Lung (tissue), 12 donors: ENCODE measurements around the gene ADGRA1. TPM values are rescaled to one million over a fixed set of nuclear protein-coding genes. Genes with fewer than 3 reads are reported as not detected.

Experiments used
- ATAC-seq: fragments of 200-7000 bp; cut with Tn5 transposase; one replicate; pipeline ENCODE4 v1.9.1; 2020; ENCODE audit warnings: moderate number of reproducible peaks; ENCODE audit not compliant: insufficient read depth, low FRiP score
- DNase-seq, 3 donors: peaks; one replicate each; pipeline ENCODE4 v3.0.0-alpha.2; 2013 to 2017
- H3K27ac ChIP-seq, 2 donors: one replicate each; pipeline ENCODE4 v1.5.1; 2013; ENCODE audit warnings: mild to moderate bottlenecking in 2 of 2, moderate library complexity in 2 of 2, control low read depth in 1 of 2, inconsistent platforms in 1 of 2, low read depth in 1 of 2, low read length in 1 of 2
- H3K27me3 ChIP-seq, 3 donors: one replicate each; pipeline ENCODE4 v1.5.1; 2013; ENCODE audit warnings: low read length in 2 of 3; ENCODE audit not compliant: control insufficient read depth in 3 of 3, insufficient read depth in 3 of 3
- H3K36me3 ChIP-seq, 4 donors: one replicate each; pipeline ENCODE4 v1.5.1; 2013; ENCODE audit warnings: low read length in 4 of 4, mild to moderate bottlenecking in 1 of 4, moderate library complexity in 1 of 4; ENCODE audit not compliant: control insufficient read depth in 4 of 4, insufficient read depth in 4 of 4
- H3K4me1 ChIP-seq, 5 donors: one replicate each; pipeline ENCODE4 v1.5.1; 2013; ENCODE audit warnings: low read length in 5 of 5, mild to moderate bottlenecking in 2 of 5, moderate library complexity in 1 of 5; ENCODE audit not compliant: control insufficient read depth in 5 of 5, insufficient read depth in 5 of 5
- H3K4me3 ChIP-seq: one replicate; pipeline ENCODE4 v1.5.1; 2013; ENCODE audit warnings: mild to moderate bottlenecking, control low read depth, moderate library complexity
- H3K9ac ChIP-seq, 2 donors: one replicate each; pipeline ENCODE4 v1.5.1; 2013; ENCODE audit warnings: low read length in 2 of 2, control low read depth in 1 of 2; ENCODE audit not compliant: insufficient read depth in 1 of 2
- H3K9me3 ChIP-seq, 4 donors: one replicate each; pipeline ENCODE4 v1.5.1; 2013; ENCODE audit warnings: low read length in 3 of 4, mild to moderate bottlenecking in 1 of 4, moderate library complexity in 1 of 4; ENCODE audit not compliant: control insufficient read depth in 4 of 4, insufficient read depth in 3 of 4
- CTCF ChIP-seq: IDR thresholded peaks from 2 replicates; pipeline ENCODE4 v1.5.1; 2012; ENCODE audit warnings: mild to moderate bottlenecking; ENCODE audit errors: control extremely low read depth, extremely low read depth
- WGBS, 2 donors: extraction: QIAGEN DNeasy Blood & Tissue Kit; methylation state at CpG; one replicate each; pipeline ENCODE4 v1.1.7; 2013; 5-methylcytosine and 5-hydroxymethylcytosine counted together
- polyA plus RNA-seq, 2 donors: library from polyadenylated mRNA; stranded (reverse); fragments of 200-250 nt; gene quantifications; one replicate each; pipeline ENCODE4 v1.2.1, GENCODE V29; 2013
- total RNA-seq, 2 donors: library from RNA; depleted of rRNA in 1 of 2; stranded (reverse); fragments of >200 nt in 1 of 2; gene quantifications; one replicate each; pipeline ENCODE4 v1.2.1, GENCODE V29; 2014 to 2021
- donor health status: control.
- donor health status: control.
- donor health status: Bipolar disorder and iron deficiency.
- donor health status: healthy.
- donor health status: DM: yes; HTN: yes; CAD: no.

The ADGRA1 gene
- total and polyA plus RNA-seq, 4 donors = 0.05 to 1.3 (median 0.20) TPM

GRCh38 chr10:133179651-133180050 lies 91.9 kb downstream of the ADGRA1 start:
- no peaks in the 10 kb centered on the region for H3K27me3 ChIP-seq
- H3K9me3 ChIP-seq = peaks cover 0 to 13% (median 0%) of the 10 kb centered on the region in 4 donors
- no peak for ATAC-seq
- WGBS, 2 donors = 82 to 83% methylated on average over 25 to 26 of the region's 26 CpGs
- DNase-seq = no peak
- peaks cover 0 to 7% (median 2%) of the 10 kb centered on the region in 4 donors for H3K36me3 ChIP-seq
- no peak overlapping the region for H3K9ac ChIP-seq
- H3K27ac ChIP-seq = no peak overlapping the region
- no peak overlapping the region for H3K4me3 ChIP-seq
- H3K4me1 ChIP-seq = no peaks in the 10 kb centered on the region
- no peak for TF ChIP-seq CTCF

- peaks cover 0 to 13% (median 0%) of the 10 kb centered on the region in 4 donors for H3K9me3 ChIP-seq
- no peaks in the 10 kb centered on the region for H3K4me1 ChIP-seq
- 90 to 92% methylated on average over 33 of the region's 33 CpGs for WGBS, 2 donors
- no peaks in the 10 kb centered on the region for H3K27me3 ChIP-seq
- no peak overlapping the region for H3K4me3 ChIP-seq
- DNase-seq (no peak), ATAC-seq (no peak)
- no peak for TF ChIP-seq CTCF
- no peak overlapping the region for H3K9ac ChIP-seq
- H3K27ac ChIP-seq = no peak overlapping the region
- H3K36me3 ChIP-seq = peaks cover 0 to 7% (median 2%) of the 10 kb centered on the region in 4 donors
These were observed 92.7 kb downstream of the ADGRA1 start for GRCh38 chr10:133180192-133180964.

- ATAC-seq (no peak), DNase-seq (no peak)
- Histone ChIP-seq H3K4me3 (no peak overlapping the region), H3K4me1 (no peaks in the 10 kb centered on the region), H3K27ac (no peak overlapping the region), H3K27me3 (no peaks in the 10 kb centered on the region), H3K36me3 (peaks cover 0 to 7% (median 2%) of the 10 kb centered on the region in 4 donors), H3K9me3 (peaks cover 0 to 13% (median 0%) of the 10 kb centered on the region in 4 donors), H3K9ac (no peak overlapping the region)
- 90% methylated on average over 23 of the region's 23 CpGs for WGBS, 2 donors
- TF ChIP-seq CTCF = no peak
These were observed 93.4 kb downstream of the ADGRA1 start for GRCh38 chr10:133180965-133181639.

Other genes starting within 250 kb of the ADGRA1 start
- 10 to 100 TPM; 10.3 to 18.8 TPM for gene CFAP46, start 145.4 kb upstream of the ADGRA1 start, total RNA-seq
- gene CFAP46, start 145.4 kb upstream of the ADGRA1 start, polyA plus RNA-seq = 1 to 10 TPM; 3.1 to 3.8 TPM
- gene KNDC1, start 72.3 kb downstream of the ADGRA1 start, total RNA-seq = 10 to 100 TPM in 1 of 2 donors, 1 to 10 TPM in 1; 7.5 to 21.0 TPM
- gene KNDC1, start 72.3 kb downstream of the ADGRA1 start, polyA plus RNA-seq = 1 to 10 TPM; 3.2 to 5.9 TPM
- under 1 TPM in 1 of 2 donors, not detected in 1; 0.52 TPM for gene UTF1, start 142.3 kb downstream of the ADGRA1 start, total RNA-seq
- under 1 TPM in 1 of 2 donors, not detected in 1; 0.06 TPM for gene UTF1, start 142.3 kb downstream of the ADGRA1 start, polyA plus RNA-seq
- 1 to 10 TPM in 1 of 2 donors, under 1 TPM in 1; 0.46 to 3.3 TPM for gene VENTX, start 149.9 kb downstream of the ADGRA1 start, total RNA-seq
- gene VENTX, start 149.9 kb downstream of the ADGRA1 start, polyA plus RNA-seq = 1 to 10 TPM; 1.4 to 4.0 TPM
- gene ADAM8, start 188.9 kb downstream of the ADGRA1 start, total RNA-seq = 10 to 100 TPM; 21.7 to 33.0 TPM
- 10 to 100 TPM in 1 of 2 donors, 1 to 10 TPM in 1; 4.4 to 79.2 TPM for gene ADAM8, start 188.9 kb downstream of the ADGRA1 start, polyA plus RNA-seq
- 10 to 100 TPM; 41.7 to 65.9 TPM for gene TUBGCP2, start 220.9 kb downstream of the ADGRA1 start, total RNA-seq
- gene TUBGCP2, start 220.9 kb downstream of the ADGRA1 start, polyA plus RNA-seq = 10 to 100 TPM; 39.2 to 66.2 TPM
- 10 to 100 TPM; 18.6 to 53.5 TPM for gene ZNF511, start 221.0 kb downstream of the ADGRA1 start, total RNA-seq
- gene ZNF511, start 221.0 kb downstream of the ADGRA1 start, polyA plus RNA-seq = 10 to 100 TPM; 33.8 to 79.9 TPM
- not detected for gene CALY, start 249.0 kb downstream of the ADGRA1 start, total RNA-seq
- not detected for gene CALY, start 249.0 kb downstream of the ADGRA1 start, polyA plus RNA-seq